ENCODE data around the gene ANKFY1.
"Not testable (repeated sequence)": the region's sequence is repeated elsewhere in the genome, so short reads cannot be mapped to it uniquely, and the experiment has no call there.

Gene ANKFY1

DNA sequence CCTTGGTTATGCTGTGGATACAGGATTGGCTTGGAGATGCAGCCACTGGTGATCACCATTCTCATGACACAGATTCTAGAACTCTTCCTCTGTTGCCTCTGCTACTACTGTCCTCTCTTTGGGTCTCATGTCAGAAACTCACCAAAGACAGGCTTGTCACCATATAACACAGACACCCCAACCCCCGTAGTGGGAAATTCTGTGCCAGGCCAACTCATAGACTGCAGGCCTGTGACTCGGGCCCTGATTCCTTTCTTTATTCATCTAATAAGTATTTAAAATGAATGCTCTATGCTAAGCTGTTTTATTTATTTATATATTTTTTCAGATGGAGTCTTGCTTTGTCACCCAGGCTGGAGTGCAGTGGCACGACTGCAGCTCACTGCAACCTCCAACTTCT is 111.3 kb downstream of the ANKFY1 start:
- DNase-seq = peak; percentile 74

DNA sequence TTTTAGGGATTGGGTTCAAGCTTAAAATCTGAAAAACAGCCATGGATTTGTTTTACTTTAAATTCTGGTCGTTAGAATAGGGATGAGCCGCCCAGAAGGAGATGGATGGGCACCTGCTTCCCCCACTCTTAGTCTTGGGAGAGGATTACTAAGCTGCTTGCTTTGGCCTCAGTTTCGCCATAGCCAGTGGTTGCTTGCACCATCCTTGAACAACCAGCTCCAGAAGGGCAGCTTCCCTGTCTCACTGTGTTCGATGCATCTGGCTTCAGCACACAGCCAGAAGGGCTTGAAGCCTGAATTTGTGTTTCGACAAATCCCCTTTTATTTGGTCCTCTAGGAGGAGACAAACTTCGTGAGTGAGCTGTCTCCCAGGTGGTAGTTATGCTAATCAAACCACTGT is 113.7 kb downstream of the ANKFY1 start:
- no peak for DNase-seq

GRCh38 chr17:4148611-4149308 is 115.0 kb downstream of the ANKFY1 start:
- DNase-seq = no peak

DNA sequence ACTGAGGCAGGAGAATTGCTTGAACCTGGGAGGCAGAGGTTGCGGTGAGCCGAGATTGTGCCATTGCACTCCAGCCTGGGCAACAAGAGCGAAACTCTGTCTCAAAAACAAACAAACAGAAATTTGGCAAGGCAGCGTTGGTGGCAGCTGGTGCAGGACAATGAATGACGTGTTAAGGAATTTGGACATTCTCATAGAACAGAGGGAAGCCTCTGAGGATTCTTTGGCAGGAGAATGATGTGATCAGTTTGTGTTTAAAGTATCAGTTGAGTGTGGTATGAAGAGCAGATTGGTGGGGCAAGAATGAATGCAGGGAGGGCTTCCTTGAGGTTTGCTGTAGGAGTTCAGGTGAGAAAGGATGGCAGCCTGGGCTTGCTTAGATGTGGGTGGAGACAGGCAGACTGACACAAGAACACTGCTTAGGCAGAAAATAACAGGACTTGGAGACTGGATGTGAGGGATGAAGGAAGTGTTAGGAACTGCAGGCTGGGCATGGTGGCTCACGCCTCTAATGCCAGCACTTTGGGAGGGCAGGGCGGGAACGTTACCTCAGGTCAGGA is 115.9 kb downstream of the ANKFY1 start:
- no peak for DNase-seq

DNA sequence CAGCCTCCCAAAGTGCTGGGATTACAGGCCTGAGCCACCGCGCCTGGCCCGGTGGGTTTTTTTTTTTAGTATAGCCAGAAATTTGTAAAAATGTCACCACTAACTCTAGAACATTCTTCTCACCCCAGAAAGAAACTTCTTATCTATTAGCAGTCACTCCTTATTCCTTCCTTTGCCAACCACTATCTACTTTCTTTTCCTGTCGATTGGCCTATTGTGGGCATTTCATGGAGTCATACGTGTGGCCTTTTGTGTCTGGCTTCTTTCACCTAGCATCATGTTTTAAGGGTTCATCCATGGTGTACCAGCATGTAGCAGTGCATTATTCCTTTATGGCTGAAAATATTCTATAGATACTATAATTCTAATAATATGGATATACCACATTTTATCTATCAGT is 117.1 kb downstream of the ANKFY1 start:
- DNase-seq = no peak

- DNase-seq = no peak
Observed at GRCh38 chr17:4144422-4144747, 119.4 kb downstream of the ANKFY1 start.

DNA sequence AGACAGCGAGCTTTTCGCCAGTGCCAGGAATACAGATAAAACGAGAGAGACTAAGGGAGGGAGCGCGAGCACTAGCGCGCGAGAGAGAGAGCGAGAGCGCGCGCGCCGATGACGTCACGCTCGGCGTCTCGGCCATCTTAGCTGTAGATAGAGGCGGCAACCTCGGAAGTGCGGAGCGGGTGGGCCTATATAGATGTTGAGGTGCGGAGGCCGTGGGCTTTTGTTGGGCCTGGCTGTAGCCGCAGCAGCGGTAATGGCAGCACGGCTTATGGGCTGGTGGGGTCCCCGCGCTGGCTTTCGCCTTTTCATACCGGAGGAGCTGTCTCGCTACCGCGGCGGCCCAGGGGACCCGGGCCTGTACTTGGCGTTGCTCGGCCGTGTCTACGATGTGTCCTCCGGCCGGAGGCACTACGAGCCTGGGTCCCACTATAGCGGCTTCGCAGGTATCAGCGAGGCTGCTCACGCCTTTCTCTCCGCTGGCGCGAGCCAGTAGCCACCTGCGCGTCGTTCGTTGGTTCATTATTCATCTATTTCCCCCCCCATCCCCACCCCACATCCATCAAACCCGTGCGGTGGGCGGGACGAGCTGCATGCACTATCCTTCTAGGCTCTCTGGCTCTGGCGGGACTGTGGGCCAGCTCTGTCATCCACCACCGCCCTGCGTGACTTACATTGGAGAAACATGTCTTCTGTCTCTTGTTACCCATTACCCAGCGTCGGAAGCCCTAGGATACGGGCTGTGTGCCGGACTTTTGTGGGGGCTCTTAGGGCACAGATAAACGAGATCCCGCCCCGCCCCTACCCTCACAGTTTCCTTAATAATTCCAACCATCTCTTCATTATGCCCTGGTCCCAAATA is 120.0 kb downstream of the ANKFY1 start:
- DNase-seq = peak; percentile 92

GRCh38 chr17:4142107-4142900 is 121.5 kb downstream of the ANKFY1 start:
- no peak for DNase-seq

DNA sequence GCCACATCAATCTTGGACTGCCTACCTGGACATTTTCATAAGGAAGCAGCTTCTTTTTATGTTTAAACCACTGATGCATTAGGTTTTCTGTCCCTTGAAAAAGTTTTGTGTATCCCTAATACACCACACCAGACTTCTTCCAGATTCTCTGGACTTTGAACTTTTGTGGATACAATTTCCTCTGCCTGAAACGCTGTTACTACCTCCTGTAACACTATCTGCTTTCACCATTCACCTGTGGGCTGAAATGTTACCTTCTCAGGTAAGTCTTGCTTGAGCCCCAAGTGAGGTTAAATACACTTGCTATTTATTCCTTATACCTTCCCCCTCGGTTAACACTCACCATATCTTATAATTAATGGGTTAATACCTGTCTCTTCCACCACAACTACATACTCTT is 123.7 kb downstream of the ANKFY1 start:
- no peak for DNase-seq

DNA sequence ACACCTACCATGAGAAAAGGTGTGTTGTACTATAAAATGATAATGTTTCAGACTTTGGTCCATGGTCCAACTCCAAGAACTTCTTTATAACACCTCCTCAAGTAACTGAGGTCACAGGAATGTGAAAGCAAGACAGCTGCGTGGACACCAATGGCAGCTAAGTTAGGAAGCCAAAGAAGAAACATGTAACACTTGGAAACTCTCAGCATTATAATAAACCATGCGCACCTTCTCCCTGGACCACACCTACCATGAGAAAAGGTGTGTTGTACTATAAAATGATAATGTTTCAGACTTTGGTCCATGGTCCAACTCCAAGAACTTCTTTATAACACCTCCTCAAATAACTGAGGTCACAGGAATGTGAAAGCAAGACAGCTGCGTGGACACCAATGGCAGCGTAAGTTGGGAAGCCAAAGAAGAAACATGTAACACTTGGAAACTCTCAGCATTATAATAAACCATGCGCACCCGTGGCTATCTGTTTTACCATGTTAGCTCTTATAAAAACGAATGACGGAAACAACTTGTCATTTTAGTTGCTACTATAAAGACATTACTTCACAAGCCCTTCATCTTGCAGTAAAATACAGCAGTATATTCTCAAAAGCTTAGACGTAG is 124.8 kb downstream of the ANKFY1 start:
- DNase-seq = not testable (repeated sequence)

DNA sequence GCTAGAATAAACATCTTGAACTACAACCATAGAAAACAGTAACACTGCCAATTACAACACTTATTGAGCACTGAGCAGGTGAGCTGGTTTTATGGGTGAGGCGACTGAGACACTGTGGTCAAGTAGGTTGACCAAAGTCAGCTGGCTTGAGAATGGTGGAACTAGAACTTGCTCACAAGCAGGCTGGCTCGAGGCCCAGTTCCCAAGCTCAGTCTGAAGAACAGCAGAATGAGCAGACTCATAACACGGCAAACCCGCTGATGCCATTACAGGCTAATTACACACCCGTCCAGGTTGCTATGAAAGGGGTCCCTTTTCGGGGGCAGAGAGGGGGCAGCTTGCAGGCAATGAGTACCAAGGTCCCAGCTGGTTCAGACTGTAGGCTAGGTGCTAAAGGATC is 127.4 kb downstream of the ANKFY1 start:
- DNase-seq = no peak

- DNase-seq = no peak
Observed at GRCh38 chr17:4135489-4135888, 128.3 kb downstream of the ANKFY1 start.

DNA sequence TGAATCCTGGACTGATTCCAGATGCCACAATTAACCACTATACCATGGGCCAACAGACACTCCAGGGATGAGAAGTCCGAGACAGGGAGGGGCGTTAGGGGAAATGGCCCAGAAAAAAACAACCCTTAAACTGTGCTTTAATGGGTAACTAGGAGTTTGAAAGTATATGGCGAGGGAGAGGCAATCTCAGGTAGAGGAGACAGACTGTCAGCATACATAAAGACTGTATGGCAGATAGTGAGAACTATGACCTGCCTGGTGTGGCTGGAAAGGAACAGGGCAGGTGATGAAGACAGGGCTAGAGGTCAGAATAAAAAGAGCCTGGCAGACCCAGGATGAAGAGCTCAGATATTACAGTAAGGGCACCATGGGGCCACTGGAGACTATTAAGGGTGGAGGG is 129.1 kb downstream of the ANKFY1 start:
- no peak for DNase-seq

- DNase-seq = peak; percentile 39
Observed at GRCh38 chr17:4130715-4131114, 133.1 kb downstream of the ANKFY1 start.

DNA sequence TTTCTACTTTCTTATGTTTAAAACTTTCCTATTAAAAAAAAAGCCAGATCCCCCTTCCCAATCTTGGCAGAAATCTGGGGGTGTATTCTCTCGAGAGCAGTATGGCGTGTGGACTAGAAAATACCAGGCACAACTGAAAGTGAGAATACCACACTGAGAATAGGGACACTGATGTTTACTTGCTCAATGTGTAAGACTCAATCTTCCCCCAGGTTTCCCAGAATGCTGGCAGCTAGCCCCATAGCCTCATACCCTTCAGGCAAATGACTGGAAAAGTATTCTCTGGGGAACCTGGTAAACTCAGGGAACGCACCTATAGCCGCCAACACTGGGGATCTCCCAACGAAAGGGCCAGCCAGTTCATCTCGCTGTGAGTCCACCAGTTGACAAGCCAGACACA is 136.2 kb downstream of the ANKFY1 start:
- DNase-seq = no peak

DNA sequence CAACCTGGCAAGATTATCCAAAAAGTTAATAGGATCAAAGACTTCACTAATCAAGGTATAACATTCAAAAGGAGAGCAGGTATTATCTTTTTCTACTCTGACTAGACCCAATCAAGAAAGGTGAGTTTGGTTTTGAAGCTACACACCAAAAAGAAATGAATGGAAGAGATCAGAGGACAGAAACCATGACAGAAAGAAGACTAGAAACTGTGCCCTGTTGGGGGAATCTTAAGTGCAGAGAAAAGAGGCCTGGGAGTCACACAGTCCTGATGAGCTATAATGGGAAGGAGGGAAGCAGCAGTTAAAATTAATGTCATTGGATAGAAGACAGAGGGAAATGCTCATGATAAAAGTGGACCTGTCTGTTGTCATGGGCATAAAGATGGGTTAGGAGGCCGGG is 138.2 kb downstream of the ANKFY1 start:
- DNase-seq = no peak

DNA sequence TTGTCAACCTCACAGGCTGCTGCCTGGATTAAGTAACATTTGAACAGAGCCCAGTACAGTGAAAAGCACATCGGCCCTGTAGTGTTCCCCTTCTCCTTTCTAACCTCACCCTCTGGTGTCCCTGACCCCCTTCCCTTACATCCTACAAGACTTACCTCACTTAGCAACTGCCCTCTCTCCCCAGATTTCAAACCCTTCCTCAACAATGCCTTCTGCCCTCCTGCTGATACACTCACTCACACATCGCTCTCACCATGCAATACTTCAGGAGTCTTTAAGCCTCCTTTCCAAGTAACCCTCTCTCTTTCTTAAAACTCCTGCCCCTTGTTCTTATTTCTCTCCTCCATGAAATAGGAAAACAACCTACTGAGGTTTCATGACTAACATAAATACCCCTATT is 138.8 kb downstream of the ANKFY1 start:
- no peak for DNase-seq

DNA sequence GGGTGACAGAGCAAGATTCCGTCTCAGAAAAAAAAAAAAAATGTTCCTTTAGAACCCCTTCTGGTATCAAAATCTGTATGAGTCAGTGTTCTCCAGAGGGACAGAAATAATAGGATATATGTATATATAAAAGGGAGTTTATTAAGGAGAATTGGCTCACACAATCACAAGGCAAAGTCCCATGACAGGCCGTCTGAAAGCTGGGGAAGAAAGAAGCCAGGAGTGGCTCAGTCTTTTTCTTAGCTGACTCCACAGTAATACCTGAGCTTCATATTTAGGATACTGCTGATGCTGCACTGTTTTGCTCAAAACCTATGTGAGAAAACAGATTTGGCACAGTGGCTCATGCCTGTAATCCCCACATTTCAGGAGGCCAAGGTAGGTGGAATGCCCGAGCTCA is 143.4 kb downstream of the ANKFY1 start:
- no peak for DNase-seq

DNA sequence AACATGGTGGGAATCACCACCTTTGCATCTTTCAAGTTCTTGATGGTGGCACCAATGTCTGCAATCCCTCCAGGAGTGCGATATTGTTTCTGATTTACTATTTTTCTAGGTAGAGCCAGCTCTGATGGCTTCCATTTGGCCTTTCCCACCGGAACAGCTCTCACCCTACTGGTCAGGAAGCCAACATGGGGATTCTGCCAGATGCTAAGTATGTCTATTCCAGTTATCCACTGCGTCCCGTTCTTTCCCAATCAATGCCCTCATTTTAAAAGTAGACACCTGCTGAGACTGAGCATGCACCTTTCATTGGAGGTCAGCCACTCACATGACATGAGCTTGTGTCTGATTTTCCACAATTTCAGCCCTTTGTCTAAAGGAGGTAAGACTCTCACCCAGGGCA is 144.5 kb downstream of the ANKFY1 start:
- DNase-seq = no peak

GRCh38 chr17:4118015-4118743 is 145.6 kb downstream of the ANKFY1 start:
- DNase-seq = no peak

DNA sequence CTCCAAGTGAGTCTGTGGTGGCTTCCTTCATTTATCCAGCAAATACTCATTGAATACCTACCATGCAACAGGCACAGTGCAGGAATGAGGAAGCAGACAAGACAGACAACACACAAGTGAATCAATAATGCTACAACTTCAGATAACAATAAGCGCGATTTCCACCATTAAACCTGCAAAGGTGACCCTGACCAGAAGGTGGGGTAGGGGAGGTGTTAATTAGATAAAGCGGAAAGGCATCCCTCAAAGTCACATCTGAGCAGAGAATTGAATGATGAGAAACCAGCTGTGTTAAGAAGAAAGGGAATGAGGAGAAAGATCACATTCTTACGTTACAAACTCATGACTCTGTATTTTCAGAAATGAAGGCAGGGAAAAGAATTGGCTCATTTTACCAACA is 147.3 kb downstream of the ANKFY1 start:
- no peak for DNase-seq
